HEK293 (cell line): Measurements from ENCODE around the gene CNTNAP4.
A peak's percentile ranks its signal among the peaks of the same experiment; 100 is the strongest.

ENCODE experiments used
- CTCF ChIA-PET: fragments of 350-600 bp; formaldehyde crosslinking; extraction: SDS; loops from one replicate; lab custom pipeline; 2021; ENCODE audit warnings: antibody characterized with exemption; lab: Yijun Ruan, JAX
- POLR2A ChIA-PET: fragments of 300-600 bp; formaldehyde crosslinking; extraction: SDS; loops from one replicate; lab custom pipeline; 2020; ENCODE audit warnings: antibody characterized with exemption, inconsistent platforms; lab: Yijun Ruan, JAX
- H3K27ac ChIP-seq: fragments of 200-500 bp; sonication (Bioruptor generic); 2 replicates; pipeline ENCODE4 v1.5.1; 2014; ENCODE audit warnings: low read depth, low read length, control low read depth, inconsistent platforms; ENCODE audit errors: extremely low read depth
- H3K36me3 ChIP-seq, 2 experiments: fragments of 200-500 bp in 1 of 2; sonication (Bioruptor generic) in 1 of 2; 1 replicate in 1 of 2; 2 replicates in 1 of 2; pipeline ENCODE4 v1.5.1; 2014 to 2017; ENCODE audit warnings: inconsistent platforms in 2 of 2, low read length in 2 of 2; ENCODE audit not compliant: control insufficient read depth in 2 of 2, insufficient read depth in 1 of 2
- H3K4me1 ChIP-seq: fragments of 200-500 bp; sonication (Bioruptor generic); 2 replicates; pipeline ENCODE4 v1.5.1; 2014; ENCODE audit warnings: mild to moderate bottlenecking, low read length, inconsistent platforms; ENCODE audit not compliant: control insufficient read depth, insufficient read depth
- H3K4me3 ChIP-seq: 2 replicates; pipeline ENCODE4 v1.5.1; 2011; ENCODE audit warnings: low read depth, mild to moderate bottlenecking, control low read depth, low read length, moderate library complexity
- H3K9me3 ChIP-seq: fragments of 200-500 bp; sonication (Bioruptor generic); 2 replicates; pipeline ENCODE4 v1.5.1; 2014; ENCODE audit warnings: low read depth, low read length, inconsistent platforms; ENCODE audit not compliant: control insufficient read depth, insufficient read depth
- GLIS1 ChIP-seq: fragments of 450-650 bp; formaldehyde crosslinking; IDR thresholded peaks from 2 replicates; pipeline ENCODE4 v1.5.1; 2016; ENCODE audit warnings: missing biosample characterization, missing genetic modification characterization
- IKZF3 ChIP-seq: fragments of 450-650 bp; IDR thresholded peaks from 2 replicates; pipeline ENCODE4 v1.5.0; 2018; ENCODE audit warnings: missing biosample characterization, mild to moderate bottlenecking, missing genetic modification characterization, moderate library complexity
- KLF8 ChIP-seq: fragments of 450-650 bp; formaldehyde crosslinking; IDR thresholded peaks from 2 replicates; pipeline ENCODE4 v1.5.1; 2016; ENCODE audit warnings: missing biosample characterization, missing genetic modification characterization
- KLF9 ChIP-seq: fragments of 450-650 bp; formaldehyde crosslinking; IDR thresholded peaks from 2 replicates; pipeline ENCODE4 v1.5.1; 2016; ENCODE audit warnings: missing biosample characterization, missing genetic modification characterization, low read depth
- MEIS1 ChIP-seq: sonication (generic); formaldehyde crosslinking; IDR thresholded peaks from 2 replicates; pipeline ENCODE4 v1.8.1; 2022; ENCODE audit warnings: missing genetic modification reagents, mild to moderate bottlenecking, borderline replicate concordance
- MZF1 ChIP-seq: fragments of 450-650 bp; formaldehyde crosslinking; IDR thresholded peaks from 2 replicates; pipeline ENCODE4 v1.5.1; 2017; ENCODE audit warnings: missing biosample characterization, missing genetic modification characterization, borderline replicate concordance
- SP2 ChIP-seq: fragments of 450-650 bp; formaldehyde crosslinking; IDR thresholded peaks from 2 replicates; pipeline ENCODE4 v1.5.1; 2016; ENCODE audit warnings: missing biosample characterization, missing genetic modification characterization
- ZBTB21 ChIP-seq: fragments of 450-650 bp; formaldehyde crosslinking; IDR thresholded peaks from 2 replicates; pipeline ENCODE4 v1.5.1; 2017; ENCODE audit warnings: missing biosample characterization, missing genetic modification characterization
- ZNF132 ChIP-seq: fragments of 450-650 bp; formaldehyde crosslinking; IDR thresholded peaks from 2 replicates; pipeline ENCODE4 v1.5.1; 2017; ENCODE audit warnings: missing biosample characterization, missing genetic modification characterization, borderline replicate concordance
- ZNF157 ChIP-seq: fragments of 450-650 bp; formaldehyde crosslinking; IDR thresholded peaks from 2 replicates; pipeline ENCODE4 v1.5.1; 2016; ENCODE audit warnings: missing biosample characterization, missing genetic modification characterization
- ZNF16 ChIP-seq: fragments of 450-650 bp; formaldehyde crosslinking; IDR thresholded peaks from 2 replicates; pipeline ENCODE4 v1.5.1; 2016; ENCODE audit warnings: low read depth, missing biosample characterization, missing genetic modification characterization
- ZNF211 ChIP-seq: fragments of 450-650 bp; formaldehyde crosslinking; IDR thresholded peaks from 2 replicates; pipeline ENCODE4 v1.5.1; 2016; ENCODE audit warnings: low read depth, missing biosample characterization, missing genetic modification characterization
- ZNF302 ChIP-seq: fragments of 450-650 bp; formaldehyde crosslinking; IDR thresholded peaks from 2 replicates; pipeline ENCODE4 v1.5.1; 2016; ENCODE audit warnings: missing biosample characterization, missing genetic modification characterization, low read depth
- ZNF354C ChIP-seq: fragments of 450-650 bp; formaldehyde crosslinking; IDR thresholded peaks from 2 replicates; pipeline ENCODE4 v1.5.1; 2016; ENCODE audit warnings: missing biosample characterization, missing genetic modification characterization, low read depth, borderline replicate concordance
- ZNF416 ChIP-seq: fragments of 450-650 bp; formaldehyde crosslinking; IDR thresholded peaks from 2 replicates; pipeline ENCODE4 v1.5.1; 2016; ENCODE audit warnings: missing biosample characterization, missing genetic modification characterization
- ZNF521 ChIP-seq: fragments of 450-650 bp; formaldehyde crosslinking; IDR thresholded peaks from 2 replicates; pipeline ENCODE4 v1.5.1; 2017; ENCODE audit warnings: missing biosample characterization, mild to moderate bottlenecking, missing genetic modification characterization
- ZNF549 ChIP-seq: fragments of 450-650 bp; IDR thresholded peaks from 2 replicates; pipeline ENCODE4 v1.5.1; 2018; ENCODE audit warnings: missing biosample characterization, missing genetic modification characterization, mild to moderate bottlenecking, inconsistent platforms, moderate library complexity
- ZNF585B ChIP-seq: fragments of 450-650 bp; formaldehyde crosslinking; IDR thresholded peaks from 2 replicates; pipeline ENCODE4 v1.5.1; 2016; ENCODE audit warnings: missing biosample characterization, missing genetic modification characterization
- ZNF610 ChIP-seq: fragments of 450-650 bp; formaldehyde crosslinking; IDR thresholded peaks from 2 replicates; pipeline ENCODE4 v1.5.1; 2016; ENCODE audit warnings: missing biosample characterization, missing genetic modification characterization, borderline replicate concordance
- ZNF624 ChIP-seq: fragments of 450-650 bp; formaldehyde crosslinking; IDR thresholded peaks from 2 replicates; pipeline ENCODE4 v1.5.1; 2017; ENCODE audit warnings: missing biosample characterization, missing genetic modification characterization
- ZNF629 ChIP-seq: fragments of 450-650 bp; formaldehyde crosslinking; IDR thresholded peaks from 2 replicates; pipeline ENCODE4 v1.5.1; 2017; ENCODE audit warnings: missing biosample characterization, missing genetic modification characterization
- ZNF701 ChIP-seq: fragments of 450-650 bp; formaldehyde crosslinking; IDR thresholded peaks from 2 replicates; pipeline ENCODE4 v1.5.1; 2016; ENCODE audit warnings: missing biosample characterization, missing genetic modification characterization
- ZNF777 ChIP-seq: fragments of 450-650 bp; formaldehyde crosslinking; IDR thresholded peaks from 2 replicates; pipeline ENCODE4 v1.5.1; 2017; ENCODE audit warnings: missing biosample characterization, missing genetic modification characterization, borderline replicate concordance
- TF ChIP-seq, protein P1 (sequence below): fragments of 450-650 bp; formaldehyde crosslinking; IDR thresholded peaks from 2 replicates; pipeline ENCODE4 v1.5.1; 2017; ENCODE audit warnings: missing biosample characterization, missing genetic modification characterization
- TF ChIP-seq, protein P2 (sequence below): fragments of 450-650 bp; formaldehyde crosslinking; IDR thresholded peaks from 2 replicates; pipeline ENCODE4 v1.5.1; 2016; ENCODE audit warnings: missing biosample characterization, missing genetic modification characterization, borderline replicate concordance
- TF ChIP-seq, protein P3 (sequence below): fragments of 450-650 bp; formaldehyde crosslinking; IDR thresholded peaks from 2 replicates; pipeline ENCODE4 v1.5.1; 2016; ENCODE audit warnings: missing biosample characterization, missing genetic modification characterization

Gene CNTNAP4

DNA sequence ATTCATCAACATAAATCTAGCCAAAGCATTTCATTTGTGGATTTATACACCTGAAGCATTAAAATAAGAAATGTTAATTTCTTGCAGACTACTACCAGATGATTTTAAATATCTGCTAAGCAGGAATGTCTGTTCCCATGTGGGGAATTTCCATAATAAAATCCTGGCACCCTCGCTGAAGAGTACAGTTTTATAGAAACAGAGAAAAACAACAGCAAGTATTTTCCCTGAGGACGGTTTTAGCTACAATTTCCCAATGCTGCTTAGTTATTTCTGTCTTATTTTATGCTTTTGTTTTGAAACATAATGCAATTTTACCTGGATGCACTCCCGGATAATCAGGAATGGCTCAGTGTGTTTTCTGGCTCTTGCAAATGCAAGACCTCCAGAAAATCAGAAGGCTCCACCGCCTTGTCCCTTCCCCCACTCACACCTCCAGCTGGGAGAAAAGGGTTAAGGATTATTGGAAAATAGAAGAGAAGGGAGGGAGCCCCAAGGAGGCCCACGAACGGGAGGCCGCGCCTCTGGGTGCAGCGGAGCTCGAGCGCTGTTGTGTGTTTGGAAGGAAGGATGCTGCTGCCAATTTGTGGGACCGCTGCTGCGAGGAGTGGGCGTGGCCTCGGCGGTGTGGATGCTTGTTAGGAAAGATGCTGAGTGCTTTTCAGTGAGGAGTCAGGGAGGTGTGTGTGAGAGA is at the start of gene CNTNAP4:
CNTNAP4 (plus strand) TSS at position 657 of the 694 bp plus-strand sequence. CDS start 262 bp downstream, outside the sequence.
- Histone ChIP-seq H3K4me1 (no peaks in the 10 kb centered on the region), H3K36me3 (no peaks in the 10 kb centered on the region), H3K4me3 (no peak within 1 kb of the TSS), H3K9me3 (no peaks in the 10 kb centered on the region), H3K27ac (no peak within 1 kb of the TSS)
- no peak for TF ChIP-seq ZBTB21 (tag by site-specific recombination)
- no peak for TF ChIP-seq SP2 (tag by site-specific recombination)
- TF ChIP-seq KLF9 (tag by site-specific recombination), result peak; percentile 66
- CTCF ChIA-PET, result no interaction called here
- POLR2A ChIA-PET, result no interaction called here

DNA sequence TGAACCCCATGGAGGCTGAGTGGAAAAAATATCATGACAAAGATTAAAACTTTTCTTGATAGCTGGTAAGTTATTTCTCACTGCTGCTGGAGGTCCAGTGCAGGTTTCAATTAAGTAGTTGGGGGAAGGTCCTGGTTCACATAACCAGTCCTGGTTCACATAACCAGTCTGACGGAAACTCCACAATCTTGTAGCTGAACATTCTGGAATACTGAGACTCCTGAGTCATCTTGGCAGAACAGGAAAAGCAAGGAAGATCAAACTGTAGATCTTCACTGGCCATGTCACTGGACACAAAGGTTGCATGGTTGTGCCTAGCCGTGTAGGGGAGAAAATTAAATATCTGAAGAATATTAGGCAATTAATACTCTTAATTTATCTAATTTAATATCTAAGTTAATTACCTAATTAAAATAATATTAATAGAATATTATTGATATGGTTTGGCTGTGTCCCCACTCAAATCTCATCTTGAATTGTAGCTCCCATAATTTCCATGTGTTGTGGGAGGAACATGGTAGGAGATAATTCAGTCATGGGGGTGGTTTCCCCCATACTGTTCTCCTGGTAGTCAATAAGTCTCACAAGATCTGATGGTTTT is 48.6 kb upstream of the CNTNAP4 start:
- no peak for TF ChIP-seq ZNF629
- no peak for TF ChIP-seq ZNF777 (tag by site-specific recombination)
- no peak for TF ChIP-seq ZNF354C (tag by site-specific recombination)
- no peak for TF ChIP-seq IKZF3 (tag by site-specific recombination)
- TF ChIP-seq, protein P1, sequence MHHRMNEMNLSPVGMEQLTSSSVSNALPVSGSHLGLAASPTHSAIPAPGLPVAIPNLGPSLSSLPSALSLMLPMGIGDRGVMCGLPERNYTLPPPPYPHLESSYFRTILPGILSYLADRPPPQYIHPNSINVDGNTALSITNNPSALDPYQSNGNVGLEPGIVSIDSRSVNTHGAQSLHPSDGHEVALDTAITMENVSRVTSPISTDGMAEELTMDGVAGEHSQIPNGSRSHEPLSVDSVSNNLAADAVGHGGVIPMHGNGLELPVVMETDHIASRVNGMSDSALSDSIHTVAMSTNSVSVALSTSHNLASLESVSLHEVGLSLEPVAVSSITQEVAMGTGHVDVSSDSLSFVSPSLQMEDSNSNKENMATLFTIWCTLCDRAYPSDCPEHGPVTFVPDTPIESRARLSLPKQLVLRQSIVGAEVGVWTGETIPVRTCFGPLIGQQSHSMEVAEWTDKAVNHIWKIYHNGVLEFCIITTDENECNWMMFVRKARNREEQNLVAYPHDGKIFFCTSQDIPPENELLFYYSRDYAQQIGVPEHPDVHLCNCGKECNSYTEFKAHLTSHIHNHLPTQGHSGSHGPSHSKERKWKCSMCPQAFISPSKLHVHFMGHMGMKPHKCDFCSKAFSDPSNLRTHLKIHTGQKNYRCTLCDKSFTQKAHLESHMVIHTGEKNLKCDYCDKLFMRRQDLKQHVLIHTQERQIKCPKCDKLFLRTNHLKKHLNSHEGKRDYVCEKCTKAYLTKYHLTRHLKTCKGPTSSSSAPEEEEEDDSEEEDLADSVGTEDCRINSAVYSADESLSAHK (tag by site-specific recombination), result no peak
- no peak for TF ChIP-seq ZNF16 (tag by site-specific recombination)
- no peak for TF ChIP-seq ZNF521 (tag by site-specific recombination)
- no peak for TF ChIP-seq ZNF624 (tag by site-specific recombination)
- TF ChIP-seq ZNF585B (tag by site-specific recombination), result no peak
- TF ChIP-seq ZNF132 (tag by site-specific recombination), result no peak
- no peak for TF ChIP-seq MZF1 (tag by site-specific recombination)
- CTCF ChIA-PET, result interaction anchor here (0.6 kb wide), 1 partner anchor 14 kb away, joined by 6 read pairs; no protein-coding TSS in a partner anchor
- Histone ChIP-seq H3K9me3 (no peaks in the 10 kb centered on the region), H3K36me3 (no peaks in the 10 kb centered on the region), H3K27ac (no peak overlapping the region), H3K4me3 (no peak overlapping the region), H3K4me1 (no peaks in the 10 kb centered on the region)
- POLR2A ChIA-PET, result no interaction called here

DNA sequence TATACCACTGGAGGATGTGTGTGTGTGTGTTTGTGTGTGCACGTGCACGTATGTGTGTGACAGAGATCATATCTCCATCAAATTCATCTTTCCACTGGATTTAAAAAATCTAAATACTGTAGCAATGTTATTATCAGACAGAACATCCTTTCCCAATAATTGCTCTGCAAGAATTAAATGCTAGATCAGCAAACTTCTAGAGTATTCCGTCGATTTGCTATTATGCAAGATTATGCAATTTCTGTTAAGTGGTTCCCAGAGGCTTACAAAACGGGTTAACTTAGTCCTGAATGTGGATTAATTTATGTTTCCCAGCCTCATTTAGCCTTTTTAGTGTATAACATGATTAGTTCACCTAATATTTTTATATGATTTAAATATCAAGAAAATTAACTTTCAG is 44.5 kb upstream of the CNTNAP4 start:
- Histone ChIP-seq H3K4me1 (no peaks in the 10 kb centered on the region), H3K4me3 (no peak overlapping the region), H3K27ac (no peak overlapping the region), H3K36me3 (no peaks in the 10 kb centered on the region), H3K9me3 (no peaks in the 10 kb centered on the region)
- ChIA-PET CTCF (no interaction called here), POLR2A (no interaction called here)
- TF ChIP-seq IKZF3 (tag by site-specific recombination), result no peak
- TF ChIP-seq ZNF549 (tag by site-specific recombination), result no peak
- no peak for TF ChIP-seq ZNF211 (tag by site-specific recombination)
- TF ChIP-seq ZNF16 (tag by site-specific recombination), result no peak
- no peak for TF ChIP-seq ZNF701
- TF ChIP-seq MEIS1 (CRISPR knock-in tag), result no peak
- no peak for TF ChIP-seq ZNF416 (tag by site-specific recombination)
- no peak for TF ChIP-seq KLF8 (tag by site-specific recombination)
- TF ChIP-seq, protein P2, sequence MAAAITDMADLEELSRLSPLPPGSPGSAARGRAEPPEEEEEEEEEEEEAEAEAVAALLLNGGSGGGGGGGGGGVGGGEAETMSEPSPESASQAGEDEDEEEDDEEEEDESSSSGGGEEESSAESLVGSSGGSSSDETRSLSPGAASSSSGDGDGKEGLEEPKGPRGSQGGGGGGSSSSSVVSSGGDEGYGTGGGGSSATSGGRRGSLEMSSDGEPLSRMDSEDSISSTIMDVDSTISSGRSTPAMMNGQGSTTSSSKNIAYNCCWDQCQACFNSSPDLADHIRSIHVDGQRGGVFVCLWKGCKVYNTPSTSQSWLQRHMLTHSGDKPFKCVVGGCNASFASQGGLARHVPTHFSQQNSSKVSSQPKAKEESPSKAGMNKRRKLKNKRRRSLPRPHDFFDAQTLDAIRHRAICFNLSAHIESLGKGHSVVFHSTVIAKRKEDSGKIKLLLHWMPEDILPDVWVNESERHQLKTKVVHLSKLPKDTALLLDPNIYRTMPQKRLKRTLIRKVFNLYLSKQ (tag by site-specific recombination), result no peak
- TF ChIP-seq ZNF157 (tag by site-specific recombination), result no peak
- no peak for TF ChIP-seq GLIS1 (tag by site-specific recombination)
- no peak for TF ChIP-seq ZNF610
- TF ChIP-seq ZNF302 (tag by site-specific recombination), result no peak
- TF ChIP-seq, protein P3, sequence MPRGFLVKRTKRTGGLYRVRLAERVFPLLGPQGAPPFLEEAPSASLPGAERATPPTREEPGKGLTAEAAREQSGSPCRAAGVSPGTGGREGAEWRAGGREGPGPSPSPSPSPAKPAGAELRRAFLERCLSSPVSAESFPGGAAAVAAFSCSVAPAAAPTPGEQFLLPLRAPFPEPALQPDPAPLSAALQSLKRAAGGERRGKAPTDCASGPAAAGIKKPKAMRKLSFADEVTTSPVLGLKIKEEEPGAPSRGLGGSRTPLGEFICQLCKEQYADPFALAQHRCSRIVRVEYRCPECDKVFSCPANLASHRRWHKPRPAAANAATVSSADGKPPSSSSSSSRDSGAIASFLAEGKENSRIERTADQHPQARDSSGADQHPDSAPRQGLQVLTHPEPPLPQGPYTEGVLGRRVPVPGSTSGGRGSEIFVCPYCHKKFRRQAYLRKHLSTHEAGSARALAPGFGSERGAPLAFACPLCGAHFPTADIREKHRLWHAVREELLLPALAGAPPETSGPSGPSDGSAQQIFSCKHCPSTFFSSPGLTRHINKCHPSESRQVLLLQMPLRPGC (tag by site-specific recombination), result no peak
